ENCODE data around the gene INPP5F. TPM values are rescaled to one million over a fixed set of nuclear protein-coding genes. Genes with fewer than 3 reads are reported as not detected.

Gene INPP5F, protein sequence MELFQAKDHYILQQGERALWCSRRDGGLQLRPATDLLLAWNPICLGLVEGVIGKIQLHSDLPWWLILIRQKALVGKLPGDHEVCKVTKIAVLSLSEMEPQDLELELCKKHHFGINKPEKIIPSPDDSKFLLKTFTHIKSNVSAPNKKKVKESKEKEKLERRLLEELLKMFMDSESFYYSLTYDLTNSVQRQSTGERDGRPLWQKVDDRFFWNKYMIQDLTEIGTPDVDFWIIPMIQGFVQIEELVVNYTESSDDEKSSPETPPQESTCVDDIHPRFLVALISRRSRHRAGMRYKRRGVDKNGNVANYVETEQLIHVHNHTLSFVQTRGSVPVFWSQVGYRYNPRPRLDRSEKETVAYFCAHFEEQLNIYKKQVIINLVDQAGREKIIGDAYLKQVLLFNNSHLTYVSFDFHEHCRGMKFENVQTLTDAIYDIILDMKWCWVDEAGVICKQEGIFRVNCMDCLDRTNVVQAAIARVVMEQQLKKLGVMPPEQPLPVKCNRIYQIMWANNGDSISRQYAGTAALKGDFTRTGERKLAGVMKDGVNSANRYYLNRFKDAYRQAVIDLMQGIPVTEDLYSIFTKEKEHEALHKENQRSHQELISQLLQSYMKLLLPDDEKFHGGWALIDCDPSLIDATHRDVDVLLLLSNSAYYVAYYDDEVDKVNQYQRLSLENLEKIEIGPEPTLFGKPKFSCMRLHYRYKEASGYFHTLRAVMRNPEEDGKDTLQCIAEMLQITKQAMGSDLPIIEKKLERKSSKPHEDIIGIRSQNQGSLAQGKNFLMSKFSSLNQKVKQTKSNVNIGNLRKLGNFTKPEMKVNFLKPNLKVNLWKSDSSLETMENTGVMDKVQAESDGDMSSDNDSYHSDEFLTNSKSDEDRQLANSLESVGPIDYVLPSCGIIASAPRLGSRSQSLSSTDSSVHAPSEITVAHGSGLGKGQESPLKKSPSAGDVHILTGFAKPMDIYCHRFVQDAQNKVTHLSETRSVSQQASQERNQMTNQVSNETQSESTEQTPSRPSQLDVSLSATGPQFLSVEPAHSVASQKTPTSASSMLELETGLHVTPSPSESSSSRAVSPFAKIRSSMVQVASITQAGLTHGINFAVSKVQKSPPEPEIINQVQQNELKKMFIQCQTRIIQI
- 1 to 10 TPM; 3.6 to 7.8 TPM for total RNA-seq

DNA sequence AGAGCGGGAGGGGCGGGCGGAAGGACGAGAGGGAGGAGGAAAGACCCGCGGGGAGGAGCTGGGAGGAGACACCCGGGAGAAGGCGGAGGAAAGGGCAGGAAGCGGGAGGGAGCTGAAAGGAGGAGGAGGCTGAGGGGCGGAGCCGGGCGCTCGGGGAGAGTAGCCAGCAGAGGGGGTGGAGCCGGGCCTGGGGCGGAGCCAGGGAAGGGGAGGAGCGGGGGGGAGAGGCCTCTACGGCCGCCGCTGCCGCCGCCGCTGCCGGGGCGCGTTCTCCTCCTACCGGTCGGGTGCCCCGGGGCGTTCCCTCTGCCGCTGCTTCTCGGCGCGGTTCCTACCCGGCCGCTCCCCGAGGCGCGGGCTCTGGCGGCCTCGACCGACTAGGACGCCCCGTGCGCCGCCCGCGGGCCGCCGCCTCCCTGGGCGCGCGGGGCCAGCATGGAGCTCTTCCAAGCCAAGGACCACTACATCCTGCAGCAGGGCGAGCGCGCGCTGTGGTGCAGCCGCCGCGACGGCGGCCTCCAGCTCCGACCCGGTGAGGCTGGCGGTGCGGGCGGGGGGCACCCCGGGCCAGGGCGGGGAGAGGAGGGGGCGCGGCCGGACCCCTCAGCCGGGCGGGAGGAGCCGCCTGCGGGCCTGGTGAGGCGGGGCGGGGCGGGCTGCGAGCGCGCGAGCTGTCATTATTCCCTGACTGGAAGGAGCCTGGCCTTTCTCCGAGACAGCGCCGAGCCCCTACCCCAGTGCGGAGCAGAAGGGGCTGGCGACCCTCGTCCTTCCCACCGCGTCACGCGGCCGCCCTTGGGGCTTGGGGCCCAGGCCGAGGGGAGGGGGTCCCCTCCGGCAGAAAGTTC, at the start of gene INPP5F:
INPP5F (plus strand) TSS at position 223 of the 848 bp plus-strand sequence; CDS start at position 436, 213 bp downstream.
- TF ChIP-seq, protein P1, sequence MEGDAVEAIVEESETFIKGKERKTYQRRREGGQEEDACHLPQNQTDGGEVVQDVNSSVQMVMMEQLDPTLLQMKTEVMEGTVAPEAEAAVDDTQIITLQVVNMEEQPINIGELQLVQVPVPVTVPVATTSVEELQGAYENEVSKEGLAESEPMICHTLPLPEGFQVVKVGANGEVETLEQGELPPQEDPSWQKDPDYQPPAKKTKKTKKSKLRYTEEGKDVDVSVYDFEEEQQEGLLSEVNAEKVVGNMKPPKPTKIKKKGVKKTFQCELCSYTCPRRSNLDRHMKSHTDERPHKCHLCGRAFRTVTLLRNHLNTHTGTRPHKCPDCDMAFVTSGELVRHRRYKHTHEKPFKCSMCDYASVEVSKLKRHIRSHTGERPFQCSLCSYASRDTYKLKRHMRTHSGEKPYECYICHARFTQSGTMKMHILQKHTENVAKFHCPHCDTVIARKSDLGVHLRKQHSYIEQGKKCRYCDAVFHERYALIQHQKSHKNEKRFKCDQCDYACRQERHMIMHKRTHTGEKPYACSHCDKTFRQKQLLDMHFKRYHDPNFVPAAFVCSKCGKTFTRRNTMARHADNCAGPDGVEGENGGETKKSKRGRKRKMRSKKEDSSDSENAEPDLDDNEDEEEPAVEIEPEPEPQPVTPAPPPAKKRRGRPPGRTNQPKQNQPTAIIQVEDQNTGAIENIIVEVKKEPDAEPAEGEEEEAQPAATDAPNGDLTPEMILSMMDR (IDR thresholded peaks at IDR 0.05) = peak in 5 of 7 experiments; percentile 9 to 50 (median 23)
- TF ChIP-seq POLR2A (IDR thresholded peaks at IDR 0.05) = no peak
- Histone ChIP-seq H3K27ac (peak within 1 kb of the TSS; percentile 89 to 97 (median 94)), H3K27me3 (no peaks in the 10 kb centered on the region), H3K4me1 (peaks cover 16% of the 10 kb centered on the region), H3K9me3 (no peaks in the 10 kb centered on the region), H3K4me3 (peak within 1 kb of the TSS; percentile 67 to 85), H3K36me3 (replicated peaks in 1 of 2; ENCODE audit: insufficient read depth in 1 of 2, low read depth in 2 of 2) (no peaks in the 10 kb centered on the region)
- intact Hi-C loops (cut with DNase I) = no loop called here
- ATAC-seq (peak; percentile 98), DNase-seq (peak; percentile 99 to 100 (median 99))
- WGBS, 2 donors = 1% methylated on average over 9 to 74 of the region's 95 CpGs

DNA sequence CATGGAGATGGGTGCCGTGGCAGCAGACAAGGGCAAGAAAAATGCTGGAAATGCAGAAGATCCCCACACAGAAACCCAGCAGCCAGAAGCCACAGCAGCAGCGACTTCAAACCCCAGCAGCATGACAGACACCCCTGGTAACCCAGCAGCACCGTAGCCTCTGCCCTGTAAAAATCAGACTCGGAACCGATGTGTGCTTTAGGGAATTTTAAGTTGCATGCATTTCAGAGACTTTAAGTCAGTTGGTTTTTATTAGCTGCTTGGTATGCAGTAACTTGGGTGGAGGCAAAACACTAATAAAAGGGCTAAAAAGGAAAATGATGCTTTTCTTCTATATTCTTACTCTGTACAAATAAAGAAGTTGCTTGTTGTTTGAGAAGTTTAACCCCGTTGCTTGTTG, 48.7 kb upstream of the INPP5F start:
- no peak overlapping the region for H3K4me3 ChIP-seq
- peaks cover 3 to 28% of the 10 kb centered on the region in 2 donors for H3K36me3 ChIP-seq (replicated peaks in 1 of 2; ENCODE audit: insufficient read depth in 1 of 2, low read depth in 2 of 2)
- no peaks in the 10 kb centered on the region for H3K4me1 ChIP-seq
- H3K27me3 ChIP-seq = no peaks in the 10 kb centered on the region
- ATAC-seq = no peak
- no peak for TF ChIP-seq POLR2A (IDR thresholded peaks at IDR 0.05)
- TF ChIP-seq, protein P1 (IDR thresholded peaks at IDR 0.05) = no peak
- intact Hi-C loops (cut with DNase I) = no loop called here
- DNase-seq = no peak
- H3K9me3 ChIP-seq = no peaks in the 10 kb centered on the region
- 89 to 95% methylated on average over 6 of the region's 6 CpGs for WGBS, 2 donors
- no peak overlapping the region for H3K27ac ChIP-seq

DNA sequence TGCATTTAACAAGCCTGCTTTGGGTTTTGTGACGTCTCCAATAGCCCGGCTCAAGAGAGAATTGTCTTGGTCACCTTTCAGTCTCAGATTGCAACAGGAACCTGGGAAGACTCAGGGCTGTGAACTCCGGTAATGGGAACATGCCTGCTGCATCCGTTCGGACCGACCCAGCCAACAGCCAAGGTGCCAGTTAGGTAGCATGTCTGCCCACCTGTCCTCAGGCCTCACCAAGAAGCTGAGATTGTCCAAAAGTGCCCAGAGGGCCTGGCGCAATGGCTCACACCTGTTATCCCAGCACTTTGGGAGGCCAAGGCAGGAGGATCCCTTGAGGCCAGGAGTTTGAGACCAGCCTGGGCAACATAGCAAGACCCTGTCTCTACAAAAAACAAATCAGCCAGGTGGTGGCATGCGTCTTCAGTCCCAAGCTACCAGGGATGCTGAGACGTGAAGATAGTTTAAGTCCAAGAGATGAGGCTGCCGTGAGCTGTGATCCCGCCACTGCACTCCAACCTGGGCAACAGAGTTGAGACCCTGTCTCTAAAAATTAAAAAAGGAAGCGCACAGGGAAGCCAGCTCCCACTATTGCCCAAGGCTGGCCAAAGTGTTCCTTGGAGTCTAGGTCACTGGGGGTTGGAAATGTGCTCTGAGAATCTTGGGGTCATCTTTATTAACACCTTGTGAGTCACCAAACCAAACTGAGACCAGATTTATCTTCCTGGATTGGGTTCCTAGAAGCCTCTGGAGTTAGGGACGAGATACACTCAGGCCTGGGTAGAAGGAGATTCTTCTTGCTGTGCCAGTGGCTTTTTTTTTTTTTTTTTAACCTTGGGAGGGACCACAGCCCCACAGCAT, 47.7 kb upstream of the INPP5F start:
- Histone ChIP-seq H3K36me3 (replicated peaks in 1 of 2; ENCODE audit: insufficient read depth in 1 of 2, low read depth in 2 of 2) (peaks cover 3 to 19% of the 10 kb centered on the region in 2 donors), H3K4me3 (no peak overlapping the region), H3K27me3 (no peaks in the 10 kb centered on the region), H3K4me1 (no peaks in the 10 kb centered on the region), H3K9me3 (no peaks in the 10 kb centered on the region), H3K27ac (no peak overlapping the region)
- ATAC-seq (no peak), DNase-seq (no peak)
- intact Hi-C loops (cut with DNase I) = no loop called here
- TF ChIP-seq POLR2A (IDR thresholded peaks at IDR 0.05) = no peak
- TF ChIP-seq, protein P1 (IDR thresholded peaks at IDR 0.05) = no peak
- WGBS, 2 donors = 92 to 94% methylated on average over 12 to 13 of the region's 13 CpGs
